GM21528 (cell line): ENCODE measurements around the gene TPSAB1.

Experiments used
- ATAC-seq: cut with Tn5 transposase; IDR thresholded peaks from one replicate; pipeline ENCODE4 v1.9.1; 2021; ENCODE audit warnings: mild to moderate bottlenecking, moderate library complexity; ENCODE audit not compliant: unreplicated experiment, low FRiP score

TPSAB1 gene

GRCh38 chr16:1209081-1209480 is 31.4 kb upstream of the TPSAB1 start:
- no peak for ATAC-seq

- no peak for ATAC-seq
These were observed 30.0 kb upstream of the TPSAB1 start for GRCh38 chr16:1210461-1210860.

- ATAC-seq: no peak
These were observed 28.8 kb upstream of the TPSAB1 start for GRCh38 chr16:1211451-1212268.

- no peak for ATAC-seq
These were observed 27.8 kb upstream of the TPSAB1 start for GRCh38 chr16:1212616-1213194.

GRCh38 chr16:1213231-1213630 is 27.3 kb upstream of the TPSAB1 start:
- ATAC-seq: no peak

GRCh38 chr16:1213796-1214372 is 26.6 kb upstream of the TPSAB1 start:
- no peak for ATAC-seq

- no peak for ATAC-seq
These were observed 25.8 kb upstream of the TPSAB1 start for GRCh38 chr16:1214719-1215118.

GRCh38 chr16:1215574-1216295 is 24.8 kb upstream of the TPSAB1 start:
- ATAC-seq: no peak

GRCh38 chr16:1216296-1216619 is 24.2 kb upstream of the TPSAB1 start:
- no peak for ATAC-seq

GRCh38 chr16:1216681-1217400 is 23.7 kb upstream of the TPSAB1 start:
- ATAC-seq: no peak

GRCh38 chr16:1217526-1217925 is 23.0 kb upstream of the TPSAB1 start:
- ATAC-seq: no peak

- ATAC-seq: no peak
These were observed 22.2 kb upstream of the TPSAB1 start for GRCh38 chr16:1218061-1218929.

GRCh38 chr16:1218930-1219611 is 21.4 kb upstream of the TPSAB1 start:
- no peak for ATAC-seq

GRCh38 chr16:1220098-1220728 is 20.3 kb upstream of the TPSAB1 start:
- ATAC-seq: no peak

GRCh38 chr16:1220841-1221627 is 19.5 kb upstream of the TPSAB1 start:
- ATAC-seq: no peak

GRCh38 chr16:1221628-1222552 is 18.6 kb upstream of the TPSAB1 start:
- no peak for ATAC-seq
